Testis (tissue), 3 donors: ENCODE measurements around the gene NECTIN2. TPM values are rescaled to one million over a fixed set of nuclear protein-coding genes. Genes with fewer than 3 reads are reported as not detected.

Experiments
- DNase-seq: peaks from one replicate; pipeline ENCODE4 v3.0.0-alpha.2; 2019
- H3K27ac ChIP-seq, 2 donors: fragments of 200-600 bp; sonication (generic); one replicate each; pipeline ENCODE4 v1.5.1; 2019
- H3K27me3 ChIP-seq: fragments of 200-600 bp; sonication (generic); one replicate; pipeline ENCODE4 v1.5.1; 2019
- H3K36me3 ChIP-seq: fragments of 200-600 bp; sonication (generic); one replicate; pipeline ENCODE4 v1.5.1; 2017; ENCODE audit warnings: low read depth; ENCODE audit errors: missing control alignments
- H3K4me1 ChIP-seq: fragments of 200-600 bp; sonication (generic); one replicate; pipeline ENCODE4 v1.5.1; 2019
- H3K4me3 ChIP-seq, 2 donors: fragments of 200-600 bp; sonication (generic); one replicate each; pipeline ENCODE4 v1.5.1; 2017 to 2019
- H3K9me3 ChIP-seq: fragments of 200-600 bp; sonication (generic); one replicate; pipeline ENCODE4 v1.5.1; 2017
- CTCF ChIP-seq, 3 experiments: fragments of 450-650 bp in 2 of 3; fragments of 200-600 bp in 1 of 3; sonication (generic) in 1 of 3; IDR thresholded peaks; one replicate each; pipeline ENCODE4 v1.5.1; 2016 to 2019; ENCODE audit warnings: antibody characterized with exemption in 3 of 3, mild to moderate bottlenecking in 2 of 3, moderate library complexity in 1 of 3
- POLR2A ChIP-seq: fragments of 450-650 bp; IDR thresholded peaks from one replicate; pipeline ENCODE4 v1.6.1; 2017; ENCODE audit warnings: antibody characterized with exemption, mild to moderate bottlenecking, moderate library complexity
- WGBS, 2 donors: methylation state at CpG; one replicate each; pipeline ENCODE4 v1.1.5; 2018; 5-methylcytosine and 5-hydroxymethylcytosine counted together
- intact Hi-C: fragments of 100-400 bp; cut with DNase I; formaldehyde crosslinking; loops from one replicate; pipeline ENCODE4 v1.15.1; 2023; ENCODE audit warnings: low total_unique reads
- polyA plus RNA-seq: library from polyadenylated mRNA; stranded (reverse); fragments of 350-450 nt; fragmentation: Illumina TruSeq; extraction: RNeasy Lipid Tissue Mini Kit (QIAGEN cat#74804); gene quantifications from one replicate; pipeline ENCODE4 v1.2.3, GENCODE V29; 2014; ENCODE audit warnings: low read depth, low replicate concordance; ENCODE audit not compliant: insufficient read depth
- total RNA-seq, 2 donors: library from RNA; depleted of rRNA; stranded (reverse); fragments of >200 nt; gene quantifications; one replicate each; pipeline ENCODE4 v1.2.3, GENCODE V29; 2016

NECTIN2 gene
- total and polyA plus RNA-seq, 3 donors from 2014 or later: 158 to 278 (median 268) TPM

GRCh38 chr19:44816301-44816700, 29.8 kb upstream of the NECTIN2 start:
- Histone ChIP-seq H3K4me1 (peaks cover 9% of the 10 kb centered on the region), H3K9me3 (no peaks in the 10 kb centered on the region), H3K27me3 (no peaks in the 10 kb centered on the region), H3K27ac (no peak overlapping the region), H3K36me3 (no peaks in the 10 kb centered on the region), H3K4me3 (no peak overlapping the region)
- DNase-seq: no peak
- no peak for TF ChIP-seq CTCF (IDR thresholded peaks at IDR 0.05)
- TF ChIP-seq POLR2A: no peak
- intact Hi-C loops: no loop called here
- WGBS, 2 donors: 73 to 83% methylated on average over 2 of the region's 2 CpGs

GRCh38 chr19:44817725-44818465, 28.2 kb upstream of the NECTIN2 start:
- TF ChIP-seq CTCF (IDR thresholded peaks at IDR 0.05): no peak
- TF ChIP-seq POLR2A: no peak
- Histone ChIP-seq H3K27me3 (no peaks in the 10 kb centered on the region), H3K4me3 (no peak overlapping the region), H3K36me3 (no peaks in the 10 kb centered on the region), H3K27ac (no peak overlapping the region), H3K9me3 (no peaks in the 10 kb centered on the region), H3K4me1 (peaks cover 9% of the 10 kb centered on the region)
- intact Hi-C loops: no loop called here
- WGBS, 2 donors: 86 to 91% methylated on average over 6 to 8 of the region's 8 CpGs
- DNase-seq: no peak

- no peak overlapping the region for H3K4me3 ChIP-seq
- H3K27ac ChIP-seq: no peak overlapping the region
- H3K36me3 ChIP-seq: no peaks in the 10 kb centered on the region
- no peaks in the 10 kb centered on the region for H3K9me3 ChIP-seq
- intact Hi-C loops: no loop called here
- H3K27me3 ChIP-seq: no peaks in the 10 kb centered on the region
- 89 to 91% methylated on average over 20 of the region's 20 CpGs for WGBS, 2 donors
- DNase-seq: no peak
- TF ChIP-seq CTCF (IDR thresholded peaks at IDR 0.05) (no peak), POLR2A (no peak)
- peaks cover 9% of the 10 kb centered on the region for H3K4me1 ChIP-seq
Observed at GRCh38 chr19:44818466-44819031, 27.5 kb upstream of the NECTIN2 start.

- intact Hi-C loops: no loop called here
- H3K4me1 ChIP-seq: peaks cover 9% of the 10 kb centered on the region
- TF ChIP-seq CTCF (IDR thresholded peaks at IDR 0.05): no peak
- TF ChIP-seq POLR2A: no peak
- H3K27ac ChIP-seq: no peak overlapping the region
- no peak overlapping the region for H3K4me3 ChIP-seq
- no peaks in the 10 kb centered on the region for H3K27me3 ChIP-seq
- no peaks in the 10 kb centered on the region for H3K36me3 ChIP-seq
- no peak for DNase-seq
- 91 to 92% methylated on average over 9 to 28 of the region's 28 CpGs for WGBS, 2 donors
- H3K9me3 ChIP-seq: no peaks in the 10 kb centered on the region
Observed at GRCh38 chr19:44819246-44819832, 26.8 kb upstream of the NECTIN2 start.
